HG03354 (cell line): Measurements from ENCODE around the gene LIME1.

Experiments
- ATAC-seq: cut with Tn5 transposase; IDR thresholded peaks from one replicate; pipeline ENCODE4 v1.9.1; 2021; ENCODE audit warnings: mild to moderate bottlenecking; ENCODE audit not compliant: unreplicated experiment, poor library complexity, severe bottlenecking

LIME1 gene

DNA sequence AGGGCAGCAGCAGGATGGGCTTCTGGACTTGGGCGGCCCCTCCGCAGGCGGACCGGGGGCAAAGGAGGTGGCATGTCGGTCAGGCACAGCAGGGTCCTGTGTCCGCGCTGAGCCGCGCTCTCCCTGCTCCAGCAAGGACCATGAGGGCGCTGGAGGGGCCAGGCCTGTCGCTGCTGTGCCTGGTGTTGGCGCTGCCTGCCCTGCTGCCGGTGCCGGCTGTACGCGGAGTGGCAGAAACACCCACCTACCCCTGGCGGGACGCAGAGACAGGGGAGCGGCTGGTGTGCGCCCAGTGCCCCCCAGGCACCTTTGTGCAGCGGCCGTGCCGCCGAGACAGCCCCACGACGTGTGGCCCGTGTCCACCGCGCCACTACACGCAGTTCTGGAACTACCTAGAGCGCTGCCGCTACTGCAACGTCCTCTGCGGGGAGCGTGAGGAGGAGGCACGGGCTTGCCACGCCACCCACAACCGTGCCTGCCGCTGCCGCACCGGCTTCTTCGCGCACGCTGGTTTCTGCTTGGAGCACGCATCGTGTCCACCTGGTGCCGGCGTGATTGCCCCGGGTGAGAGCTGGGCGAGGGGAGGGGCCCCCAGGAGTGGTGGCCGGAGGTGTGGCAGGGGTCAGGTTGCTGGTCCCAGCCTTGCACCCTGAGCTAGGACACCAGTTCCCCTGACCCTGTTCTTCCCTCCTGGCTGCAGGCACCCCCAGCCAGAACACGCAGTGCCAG lies 39.7 kb upstream of the LIME1 start, which contains the start of gene TNFRSF6B:
Gene TNFRSF6B (plus strand): TSS at position 25 of the 729 bp plus-strand sequence. CDS start 116 bp downstream, at position 141.
- ATAC-seq = no peak

DNA sequence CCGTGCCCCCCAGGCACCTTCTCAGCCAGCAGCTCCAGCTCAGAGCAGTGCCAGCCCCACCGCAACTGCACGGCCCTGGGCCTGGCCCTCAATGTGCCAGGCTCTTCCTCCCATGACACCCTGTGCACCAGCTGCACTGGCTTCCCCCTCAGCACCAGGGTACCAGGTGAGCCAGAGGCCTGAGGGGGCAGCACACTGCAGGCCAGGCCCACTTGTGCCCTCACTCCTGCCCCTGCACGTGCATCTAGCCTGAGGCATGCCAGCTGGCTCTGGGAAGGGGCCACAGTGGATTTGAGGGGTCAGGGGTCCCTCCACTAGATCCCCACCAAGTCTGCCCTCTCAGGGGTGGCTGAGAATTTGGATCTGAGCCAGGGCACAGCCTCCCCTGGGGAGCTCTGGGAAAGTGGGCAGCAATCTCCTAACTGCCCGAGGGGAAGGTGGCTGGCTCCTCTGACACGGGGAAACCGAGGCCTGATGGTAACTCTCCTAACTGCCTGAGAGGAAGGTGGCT lies 39.1 kb upstream of the LIME1 start:
- no peak for ATAC-seq

DNA sequence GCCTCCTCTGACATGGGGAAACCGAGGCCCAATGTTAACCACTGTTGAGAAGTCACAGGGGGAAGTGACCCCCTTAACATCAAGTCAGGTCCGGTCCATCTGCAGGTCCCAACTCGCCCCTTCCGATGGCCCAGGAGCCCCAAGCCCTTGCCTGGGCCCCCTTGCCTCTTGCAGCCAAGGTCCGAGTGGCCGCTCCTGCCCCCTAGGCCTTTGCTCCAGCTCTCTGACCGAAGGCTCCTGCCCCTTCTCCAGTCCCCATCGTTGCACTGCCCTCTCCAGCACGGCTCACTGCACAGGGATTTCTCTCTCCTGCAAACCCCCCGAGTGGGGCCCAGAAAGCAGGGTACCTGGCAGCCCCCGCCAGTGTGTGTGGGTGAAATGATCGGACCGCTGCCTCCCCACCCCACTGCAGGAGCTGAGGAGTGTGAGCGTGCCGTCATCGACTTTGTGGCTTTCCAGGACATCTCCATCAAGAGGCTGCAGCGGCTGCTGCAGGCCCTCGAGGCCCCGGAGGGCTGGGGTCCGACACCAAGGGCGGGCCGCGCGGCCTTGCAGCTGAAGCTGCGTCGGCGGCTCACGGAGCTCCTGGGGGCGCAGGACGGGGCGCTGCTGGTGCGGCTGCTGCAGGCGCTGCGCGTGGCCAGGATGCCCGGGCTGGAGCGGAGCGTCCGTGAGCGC lies 38.5 kb upstream of the LIME1 start:
- no peak for ATAC-seq

DNA sequence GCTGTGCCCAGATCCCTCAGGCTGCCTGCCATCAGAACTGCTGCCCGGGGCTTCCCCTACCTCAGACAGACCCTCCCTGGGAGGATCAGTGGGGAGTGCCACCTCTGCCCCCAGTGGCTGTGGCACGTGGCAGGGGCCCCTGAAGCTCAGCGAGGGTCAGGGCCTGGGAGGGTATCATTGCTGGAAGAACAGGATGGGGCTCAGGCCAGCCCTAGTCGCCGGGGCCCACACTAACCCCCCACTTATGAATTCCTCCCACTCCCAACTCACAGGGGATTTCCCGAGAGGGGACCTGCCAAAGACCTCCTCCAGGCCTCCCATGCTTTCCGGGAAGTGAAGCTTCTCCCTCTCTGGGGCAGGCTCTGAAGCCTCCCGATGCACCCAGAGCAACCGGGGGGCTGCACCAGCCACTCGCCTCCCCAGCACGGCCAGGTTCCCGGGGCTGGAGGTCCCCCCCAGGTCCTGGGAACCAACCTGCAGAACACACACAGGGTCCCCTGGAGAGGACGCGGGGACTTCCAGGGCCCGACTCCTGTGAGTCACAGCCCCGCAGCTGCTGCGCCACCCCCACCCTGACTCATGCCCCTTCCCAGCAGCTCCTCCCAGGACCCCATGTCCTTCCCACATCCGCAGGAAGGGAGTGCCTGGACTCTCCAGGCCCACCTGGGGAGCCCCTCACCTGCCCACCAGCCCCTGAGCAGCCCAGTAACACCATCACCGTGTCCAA lies 37.6 kb upstream of the LIME1 start:
- no peak for ATAC-seq

DNA sequence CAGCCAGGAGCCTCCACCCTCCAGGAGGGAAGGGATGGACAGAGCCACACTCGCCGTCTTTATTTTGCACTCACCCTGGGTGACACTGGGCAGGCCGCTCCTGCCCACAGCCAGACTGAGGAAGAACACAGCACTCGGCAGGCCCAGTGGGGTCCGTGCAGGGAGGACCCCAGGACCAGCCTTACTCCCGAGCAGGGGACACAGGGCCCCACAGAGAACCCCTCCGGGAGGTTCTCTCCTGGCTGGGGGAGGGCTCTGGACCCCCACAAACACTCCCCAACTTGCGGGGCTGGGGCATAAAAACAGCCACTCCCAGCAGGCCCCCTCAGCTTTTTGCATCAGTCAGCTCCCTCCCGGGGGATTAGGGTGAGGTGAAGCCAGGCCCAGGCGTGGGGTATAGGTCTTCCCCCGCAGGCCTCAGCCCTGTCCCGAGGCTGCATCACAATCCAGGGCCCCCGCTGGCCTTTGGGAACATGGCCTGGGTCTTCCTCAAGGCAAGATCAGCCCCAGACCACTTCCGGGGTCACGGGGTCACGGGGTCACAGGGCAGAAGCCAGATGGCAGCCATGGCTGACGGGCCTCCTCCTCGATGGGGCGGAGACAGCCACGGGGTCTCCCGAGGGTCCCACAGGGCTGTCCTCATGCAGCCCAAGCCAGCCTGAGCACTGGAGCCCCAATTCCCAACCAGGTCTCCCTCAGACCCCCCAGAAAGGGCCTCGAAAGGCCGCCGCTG lies 36.8 kb upstream of the LIME1 start:
- ATAC-seq = no peak

DNA sequence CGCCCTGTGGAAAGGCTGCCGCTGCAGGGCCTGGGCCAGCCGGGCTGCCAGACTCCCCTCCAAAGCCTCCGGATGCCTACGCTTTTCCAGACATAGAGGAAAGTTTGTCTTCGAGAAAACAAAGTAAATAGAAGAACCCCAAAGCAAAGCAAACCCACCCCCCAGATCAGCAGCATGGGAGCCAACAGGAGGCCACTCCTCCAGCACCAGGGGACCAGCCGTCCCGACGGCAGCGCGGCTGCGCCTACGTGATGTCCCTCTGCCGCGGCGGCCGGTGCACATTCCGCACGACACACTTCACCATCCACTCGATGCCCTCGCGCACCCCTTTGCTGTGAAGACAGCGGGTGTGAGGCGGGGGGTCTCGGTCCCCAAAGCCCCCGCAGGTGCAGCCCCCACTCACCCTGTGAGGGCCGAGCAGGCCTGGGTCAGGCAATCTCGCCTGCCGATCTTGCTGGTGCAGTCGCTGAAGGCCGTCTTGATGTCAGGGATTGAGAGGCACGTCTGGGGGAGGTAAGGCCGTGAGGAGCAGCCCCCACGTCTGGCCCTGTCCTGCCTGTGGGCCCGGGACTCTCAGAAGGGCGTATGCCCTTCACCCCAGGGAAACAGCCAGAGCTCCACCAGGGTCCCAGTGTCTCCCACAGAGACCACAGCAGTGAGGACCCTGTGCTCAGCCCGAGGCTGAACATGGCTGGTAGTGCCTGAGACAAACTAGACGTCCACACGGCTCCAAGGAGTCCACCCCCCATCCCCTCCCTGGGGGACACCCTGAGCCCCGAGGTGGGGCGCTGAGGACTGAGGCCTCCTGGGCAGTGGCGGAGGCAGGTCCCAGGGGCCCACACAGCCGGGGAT lies 36.0 kb upstream of the LIME1 start:
- no peak for ATAC-seq

DNA sequence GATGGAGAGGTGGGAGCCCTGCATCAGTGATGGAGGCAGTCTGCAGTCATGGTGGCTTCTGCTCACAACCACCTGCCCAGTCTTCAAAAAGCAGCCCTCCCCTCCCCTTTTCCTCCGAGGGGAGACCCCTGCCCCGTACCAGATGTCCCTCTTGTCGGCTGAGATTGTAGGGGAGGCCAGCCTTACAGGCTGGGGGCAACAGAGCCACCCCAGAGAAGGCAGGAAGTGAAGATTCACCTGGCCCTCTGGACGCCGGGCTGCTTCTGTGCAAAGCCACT lies 35.5 kb upstream of the LIME1 start:
- ATAC-seq = no peak

DNA sequence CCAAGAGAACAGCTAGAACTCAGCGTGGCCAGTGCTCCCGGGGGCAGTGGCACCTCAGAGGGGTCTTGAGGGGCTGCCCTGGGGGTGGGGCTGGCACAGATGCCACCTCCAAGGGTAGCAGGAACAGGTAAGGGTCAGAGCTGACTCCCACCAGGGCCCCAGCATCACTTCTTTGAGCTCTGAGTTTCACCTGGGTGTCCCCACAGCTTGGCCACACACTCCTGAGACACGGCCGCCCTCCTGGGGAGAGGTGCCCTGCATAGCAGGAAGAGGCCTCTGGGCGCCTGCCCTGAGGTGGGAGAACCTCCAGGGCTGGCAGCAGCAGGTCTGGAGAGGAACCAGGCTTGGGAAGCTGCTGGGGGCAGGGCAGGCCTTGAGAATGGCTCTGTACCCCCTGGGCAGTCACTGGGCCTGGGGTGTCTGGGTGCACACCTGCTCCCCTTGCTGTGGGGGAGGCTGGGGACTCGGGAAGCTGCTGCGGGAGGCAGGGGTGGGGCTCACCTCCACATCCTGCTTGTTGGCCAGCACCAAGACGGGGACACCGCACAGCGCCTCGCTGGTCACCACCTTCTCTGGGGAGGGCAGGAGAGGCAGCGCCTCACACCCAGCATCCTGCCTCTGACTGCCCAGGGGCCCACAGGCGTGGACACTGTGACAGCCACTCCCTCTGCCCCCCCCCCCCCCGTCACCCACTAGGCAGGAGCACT lies 35.0 kb upstream of the LIME1 start:
- ATAC-seq = no peak

DNA sequence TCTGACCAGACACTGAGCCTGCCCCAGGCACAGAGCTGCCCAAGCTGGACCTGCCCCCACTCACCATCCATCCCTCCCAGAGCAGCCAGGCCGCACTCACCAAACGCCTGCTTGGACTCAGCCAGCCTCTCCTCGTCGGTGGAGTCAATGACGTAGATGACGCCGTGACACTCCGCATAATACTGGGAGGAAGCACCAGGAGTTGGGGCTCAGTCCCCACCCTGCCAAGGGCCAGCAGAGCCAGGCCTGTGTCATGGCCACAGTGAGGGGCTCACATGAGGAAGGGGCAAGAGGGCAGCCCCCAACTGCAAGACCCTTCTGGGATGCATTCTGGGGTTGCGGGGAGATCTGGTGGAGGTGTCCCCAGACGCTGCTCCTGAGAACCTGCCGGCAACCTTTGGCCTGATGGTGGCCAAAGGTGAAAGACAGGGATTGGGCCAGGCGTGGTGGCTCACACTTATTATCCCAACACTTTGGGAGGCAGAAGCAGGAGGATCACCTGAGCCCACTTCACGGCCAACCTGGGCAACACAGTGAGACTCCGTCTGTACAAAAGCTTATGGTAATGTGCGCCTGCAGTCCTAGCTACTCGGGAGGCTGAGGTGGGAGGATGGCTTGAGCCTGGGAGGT lies 34.3 kb upstream of the LIME1 start:
- no peak for ATAC-seq

DNA sequence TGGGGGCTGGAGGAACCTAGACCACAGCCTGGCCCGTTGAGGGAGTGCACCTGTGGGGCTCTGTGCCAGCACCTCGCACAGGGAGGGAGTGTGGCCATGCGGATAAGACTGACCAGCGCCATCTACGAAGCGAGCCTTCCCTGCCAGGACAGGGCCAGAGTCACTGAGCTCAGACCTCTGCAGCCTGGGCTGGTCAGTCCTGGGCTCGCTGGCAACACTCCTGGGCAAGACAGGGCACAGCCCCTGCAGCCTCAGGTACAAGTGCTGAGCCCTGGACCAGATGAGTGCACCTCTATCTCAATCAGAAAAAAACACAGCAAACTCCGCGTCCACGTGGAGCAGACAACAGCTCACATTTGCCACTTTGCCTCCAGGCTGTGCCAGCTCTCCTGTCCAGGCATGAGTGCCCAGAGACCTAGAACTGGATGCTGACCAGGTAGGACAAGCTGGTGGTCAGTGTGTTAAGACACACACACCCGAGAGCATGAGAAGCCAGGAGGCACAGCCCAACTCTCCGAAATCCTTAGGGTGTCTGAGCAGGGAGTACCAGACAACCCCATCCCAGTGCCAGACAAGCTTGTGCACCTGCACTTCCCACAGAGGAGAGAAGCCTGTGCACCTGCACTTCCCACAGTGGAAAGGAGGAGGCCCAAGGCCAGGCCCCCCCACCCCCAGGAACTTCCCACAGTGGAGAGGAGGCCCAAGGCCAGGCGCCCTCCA lies 33.6 kb upstream of the LIME1 start:
- no peak for ATAC-seq

DNA sequence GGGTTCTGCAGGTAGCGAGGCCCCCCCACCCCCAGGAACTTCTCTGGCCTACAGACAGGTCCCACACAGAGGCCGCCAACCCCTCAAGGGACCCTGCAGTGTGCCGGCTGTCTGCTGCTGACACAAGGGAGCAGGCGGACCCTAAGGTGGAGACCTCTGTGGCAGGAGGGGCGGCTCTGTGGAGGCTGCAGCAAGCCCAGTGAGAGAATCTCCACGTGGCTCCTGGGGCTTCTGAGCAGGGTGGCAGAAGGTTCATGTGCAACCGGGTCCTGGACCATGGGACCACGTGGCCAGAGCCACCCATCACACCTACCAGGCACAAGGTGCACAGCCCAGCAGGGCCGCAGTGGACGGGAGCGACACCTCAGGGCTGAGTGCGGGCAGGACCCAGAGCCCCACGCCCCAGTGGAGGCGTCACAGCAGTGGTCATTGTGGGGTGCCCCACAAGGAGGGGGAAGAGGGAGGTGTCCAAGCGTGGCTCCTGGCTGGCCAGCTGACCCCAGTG lies 32.9 kb upstream of the LIME1 start:
- ATAC-seq = no peak

DNA sequence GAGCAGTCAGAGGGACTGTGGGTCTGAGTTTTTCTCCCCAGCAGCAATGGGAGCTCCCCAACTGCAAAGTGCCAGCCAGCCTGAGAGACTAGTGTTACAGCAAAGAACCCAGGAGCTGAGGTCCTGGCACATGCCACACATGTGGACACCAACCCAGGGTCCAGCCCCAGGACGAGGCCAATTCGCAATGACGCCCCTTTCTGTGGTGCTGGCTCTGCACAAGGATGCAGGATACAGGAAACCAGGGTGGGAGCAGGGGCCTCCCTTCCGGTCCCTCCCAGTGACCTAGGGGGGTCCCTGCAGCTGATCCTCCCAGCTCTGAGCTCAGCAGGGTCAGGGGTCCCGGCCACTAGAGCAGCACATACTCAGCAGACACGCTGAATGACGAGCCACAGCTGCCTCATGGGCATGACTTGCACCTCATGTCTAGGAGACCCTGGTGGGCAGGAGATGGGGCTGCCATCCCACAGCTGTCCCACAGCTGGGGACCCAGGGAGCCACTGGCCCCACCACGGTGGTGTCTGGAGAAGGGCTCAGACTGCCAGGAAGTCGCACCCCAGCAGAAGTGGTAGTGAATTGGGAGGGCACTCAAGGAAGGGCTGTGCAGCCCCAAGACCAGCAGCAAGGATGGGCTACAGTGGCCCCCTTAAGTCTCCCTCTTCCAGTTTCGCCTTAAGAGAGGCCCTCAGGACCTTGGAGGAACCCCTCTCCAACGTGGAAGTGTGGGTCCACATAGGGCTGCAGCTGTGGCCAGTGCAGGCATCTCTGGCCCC lies 32.3 kb upstream of the LIME1 start:
- ATAC-seq = no peak

DNA sequence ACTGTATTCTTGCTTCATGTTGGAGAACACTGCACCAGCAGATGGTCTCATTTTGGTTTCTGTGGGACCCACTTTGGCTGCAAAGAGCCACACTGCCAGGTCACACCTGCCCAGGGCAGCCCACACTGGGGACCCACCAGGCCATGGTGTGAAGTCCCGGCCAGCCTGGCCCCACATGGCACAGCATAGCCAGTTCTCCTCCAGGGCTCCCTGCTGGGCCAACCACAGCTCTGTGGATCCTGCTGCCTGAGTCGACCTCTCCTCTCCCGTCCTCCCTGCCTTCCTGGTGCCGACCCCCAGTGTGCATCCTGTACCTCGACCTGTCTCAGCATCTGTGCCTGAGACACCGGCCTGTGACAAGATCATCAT lies 31.7 kb upstream of the LIME1 start:
- ATAC-seq = no peak

DNA sequence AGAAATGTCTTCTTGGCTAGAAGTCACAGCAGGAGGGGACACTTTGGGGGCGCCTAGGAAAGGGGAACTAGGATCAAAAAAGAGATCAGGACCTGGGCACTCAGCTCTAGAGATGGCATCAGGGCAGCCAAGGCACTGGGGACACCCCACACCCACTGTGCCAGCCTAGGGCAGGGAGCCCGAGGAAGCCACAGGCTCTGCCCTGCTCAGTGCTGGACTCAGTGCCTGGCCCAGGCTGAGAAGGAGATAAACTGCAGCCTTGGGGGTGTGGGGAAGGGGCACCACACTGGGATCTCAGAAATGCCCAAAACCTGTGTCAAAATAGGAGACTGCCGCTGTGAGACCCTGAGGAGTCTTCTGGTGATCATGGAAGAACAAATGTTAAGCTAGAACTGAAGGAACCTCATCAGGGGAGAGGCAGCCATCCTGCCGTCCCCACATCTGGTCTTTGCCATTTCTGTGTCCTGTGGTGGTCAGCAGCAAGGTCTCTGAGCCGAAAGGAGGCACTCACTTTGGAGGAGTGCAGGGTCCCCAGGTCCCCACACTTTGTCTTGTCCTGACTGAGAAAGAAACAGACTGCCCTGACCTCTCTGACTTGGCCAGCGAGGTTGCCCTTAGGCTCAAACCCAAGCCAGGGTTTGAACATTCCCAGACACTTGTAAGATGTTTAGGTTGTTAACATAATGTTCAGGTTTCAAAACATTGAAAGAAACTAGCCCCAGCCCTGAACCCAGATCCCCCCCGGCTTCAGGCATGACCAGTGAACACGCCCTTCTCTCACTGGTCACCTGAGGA lies 31.0 kb upstream of the LIME1 start:
- ATAC-seq = no peak

DNA sequence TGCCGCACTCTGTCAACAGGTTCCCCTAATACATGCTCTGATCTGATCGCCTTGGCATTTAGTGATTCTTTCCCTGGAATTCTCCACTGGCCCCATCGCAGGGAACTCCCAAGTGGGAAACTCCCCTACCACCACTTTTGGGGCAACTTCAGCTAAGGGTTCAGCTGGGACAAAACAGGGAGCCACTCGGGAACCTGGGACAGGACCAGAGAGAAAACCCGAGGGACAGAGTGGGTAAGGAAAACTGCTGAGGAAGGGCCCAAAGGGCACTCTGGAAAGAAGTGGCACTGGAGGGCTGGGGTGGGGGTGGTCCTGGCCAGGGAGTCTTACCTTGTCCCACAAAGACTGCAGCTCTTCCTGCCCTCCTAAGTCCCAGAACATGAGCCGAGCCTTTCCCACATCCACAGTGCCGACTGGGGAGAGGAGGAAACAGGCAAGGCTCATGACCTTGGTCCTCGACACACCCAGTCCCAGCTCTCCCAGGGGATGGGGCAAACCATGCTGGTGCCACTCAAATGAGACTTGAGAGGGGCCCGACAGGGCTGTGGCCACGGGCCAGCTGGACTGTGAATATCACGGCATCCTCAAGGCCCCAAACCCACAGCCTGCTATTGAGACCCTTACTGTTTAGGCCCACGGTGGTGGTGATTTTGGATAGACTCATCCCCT lies 30.3 kb upstream of the LIME1 start:
- no peak for ATAC-seq
